ENCODE measurements around the gene AFG1L. TPM values are rescaled to one million over a fixed set of nuclear protein-coding genes. Genes with fewer than 3 reads are reported as not detected.
"Not testable (repeated sequence)": the region's sequence is repeated elsewhere in the genome, so short reads cannot be mapped to it uniquely, and the experiment has no call there.

Gene AFG1L
- total RNA-seq (ENCODE audit: low replicate concordance): 7.8 and 9.6 TPM in 2 replicates
- long read RNA-seq, full-length matches to known transcripts: 8 of 22 reads
- long read RNA-seq, partial matches to known transcripts: 1 of 22 reads
- long read RNA-seq, other reads (novel, unspliced or antisense): 13 of 22 reads

- Mint-ChIP-seq H3K9me3 (no peaks in the 10 kb centered on the region), H3K4me3 (peak within 1 kb of the TSS; percentile 97), H3K36me3 (no peaks in the 10 kb centered on the region), H3K4me1 (ENCODE audit: unreplicated experiment) (peaks cover 9% of the 10 kb centered on the region), H3K27me3 (no peaks in the 10 kb centered on the region), H3K27ac (peak within 1 kb of the TSS; percentile 95)
- peak; percentile 91 for DNase-seq (ENCODE audit: extremely low spot score, unreplicated experiment)
- no peak for TF ChIP-seq CTCF (conservative IDR thresholded peaks at IDR 0.05)
Observed at GRCh38 chr6:108294727-108295625, at the start of gene AFG1L. Gene AFG1L, plus strand, starts transcription at chr6:108295054. Its CDS starts 26 bp downstream, at chr6:108295080.

GRCh38 chr6:108245095-108245494 lies 49.8 kb upstream of the AFG1L start:
- H3K27me3 Mint-ChIP-seq; H3K4me1 Mint-ChIP-seq (ENCODE audit: unreplicated experiment); H3K4me3 Mint-ChIP-seq; H3K27ac Mint-ChIP-seq; DNase-seq (ENCODE audit: extremely low spot score, unreplicated experiment): not testable (repeated sequence)
- H3K9me3 Mint-ChIP-seq: peaks cover 11% of the 10 kb centered on the region
- peaks cover 50% of the 10 kb centered on the region for H3K36me3 Mint-ChIP-seq

- Mint-ChIP-seq H3K36me3 (peaks cover 44% of the 10 kb centered on the region), H3K27me3 (no peaks in the 10 kb centered on the region), H3K4me1 (ENCODE audit: unreplicated experiment) (peaks cover 23% of the 10 kb centered on the region), H3K4me3 (no peak overlapping the region), H3K27ac (no peak overlapping the region), H3K9me3 (no peaks in the 10 kb centered on the region)
- TF ChIP-seq CTCF (conservative IDR thresholded peaks at IDR 0.05): no peak
- no peak for DNase-seq (ENCODE audit: extremely low spot score, unreplicated experiment)
Observed at GRCh38 chr6:108247965-108248536, 46.8 kb upstream of the AFG1L start.

- no peak for DNase-seq (ENCODE audit: extremely low spot score, unreplicated experiment)
- Mint-ChIP-seq H3K4me1 (ENCODE audit: unreplicated experiment) (peaks cover 30% of the 10 kb centered on the region), H3K36me3 (peaks cover 42% of the 10 kb centered on the region), H3K4me3 (no peak overlapping the region), H3K9me3 (no peaks in the 10 kb centered on the region), H3K27ac (no peak overlapping the region), H3K27me3 (no peaks in the 10 kb centered on the region)
- TF ChIP-seq CTCF (conservative IDR thresholded peaks at IDR 0.05): peak; percentile 58
Observed at GRCh38 chr6:108250240-108250866, 44.5 kb upstream of the AFG1L start.

- no peak for DNase-seq (ENCODE audit: extremely low spot score, unreplicated experiment)
- H3K27me3 Mint-ChIP-seq: no peaks in the 10 kb centered on the region
- H3K36me3 Mint-ChIP-seq: peaks cover 36% of the 10 kb centered on the region
- H3K9me3 Mint-ChIP-seq: no peaks in the 10 kb centered on the region
- peaks cover 30% of the 10 kb centered on the region for H3K4me1 Mint-ChIP-seq (ENCODE audit: unreplicated experiment)
- H3K27ac Mint-ChIP-seq: no peak overlapping the region
- no peak overlapping the region for H3K4me3 Mint-ChIP-seq
- no peak for TF ChIP-seq CTCF (conservative IDR thresholded peaks at IDR 0.05)
Observed at GRCh38 chr6:108251252-108251651, 43.6 kb upstream of the AFG1L start.

All from type B pancreatic cell (in vitro differentiated cells).